Neural cell (in vitro differentiated cells): ENCODE measurements around the gene ELK4.

Experiments
- EP300 ChIP-seq: fragments of 450-650 bp; conservative IDR thresholded peaks from 2 replicates; pipeline ENCODE4 v1.6.1; 2014; ENCODE audit warnings: antibody characterized with exemption, mild to moderate bottlenecking, moderate library complexity; ENCODE audit not compliant: poor library complexity, severe bottlenecking
- EZH2 ChIP-seq: fragments of 200-600, 300-800 bp; shearing (Covaris generic), sonication (generic); IDR thresholded peaks from 2 replicates; pipeline ENCODE4 v1.6.1; 2014; ENCODE audit warnings: antibody characterized with exemption, low read length, borderline replicate concordance, mild to moderate bottlenecking; ENCODE audit not compliant: insufficient read depth, poor library complexity, severe bottlenecking
- MXI1 ChIP-seq: fragments of 450-650 bp; conservative IDR thresholded peaks from 2 replicates; pipeline ENCODE4 v1.6.1; 2014; ENCODE audit warnings: antibody characterized with exemption, mild to moderate bottlenecking; ENCODE audit not compliant: poor library complexity, severe bottlenecking
- RAD21 ChIP-seq: fragments of 450-650 bp; conservative IDR thresholded peaks from 2 replicates; pipeline ENCODE4 v1.6.1; 2014; ENCODE audit warnings: antibody characterized with exemption, mild to moderate bottlenecking, moderate library complexity
- SMC3 ChIP-seq: fragments of 450-650 bp; conservative IDR thresholded peaks from 2 replicates; pipeline ENCODE4 v1.6.1; 2014; ENCODE audit warnings: antibody characterized with exemption, mild to moderate bottlenecking, moderate library complexity; ENCODE audit not compliant: poor library complexity
- TAF1 ChIP-seq: IDR thresholded peaks from 2 replicates; pipeline ENCODE4 v1.6.1; 2012; ENCODE audit warnings: low read depth
- TF ChIP-seq, protein P1 (sequence below): fragments of 450-650 bp; IDR thresholded peaks from 2 replicates; pipeline ENCODE4 v1.5.1; 2014; ENCODE audit warnings: antibody characterized with exemption, mild to moderate bottlenecking, moderate library complexity; ENCODE audit not compliant: poor library complexity, severe bottlenecking

DNA sequence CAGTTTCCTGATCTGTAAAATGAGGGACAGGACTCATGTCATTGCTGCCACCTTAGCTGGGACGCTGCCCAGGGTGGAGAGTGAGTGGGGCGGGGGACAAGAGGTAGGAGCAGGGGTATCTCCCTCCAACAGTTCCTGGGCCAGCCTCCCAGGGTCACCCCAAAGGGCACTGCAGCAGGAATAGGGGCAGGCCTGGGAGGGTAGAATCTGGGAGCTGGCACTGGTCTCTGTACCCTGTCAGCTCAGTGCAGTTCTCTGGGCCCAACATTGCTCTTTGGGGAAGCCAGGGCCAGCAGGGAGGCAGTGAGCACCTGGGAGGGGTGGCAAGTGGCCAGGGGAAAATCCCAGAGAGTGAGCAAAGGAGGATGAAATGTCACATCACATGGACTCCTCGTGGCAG is 55.8 kb downstream of the ELK4 start:
- TF ChIP-seq EZH2 (no peak), EP300 (no peak), MXI1 (no peak), SMC3 (no peak), RAD21 (no peak), TAF1 (no peak)
- TF ChIP-seq, protein P1, sequence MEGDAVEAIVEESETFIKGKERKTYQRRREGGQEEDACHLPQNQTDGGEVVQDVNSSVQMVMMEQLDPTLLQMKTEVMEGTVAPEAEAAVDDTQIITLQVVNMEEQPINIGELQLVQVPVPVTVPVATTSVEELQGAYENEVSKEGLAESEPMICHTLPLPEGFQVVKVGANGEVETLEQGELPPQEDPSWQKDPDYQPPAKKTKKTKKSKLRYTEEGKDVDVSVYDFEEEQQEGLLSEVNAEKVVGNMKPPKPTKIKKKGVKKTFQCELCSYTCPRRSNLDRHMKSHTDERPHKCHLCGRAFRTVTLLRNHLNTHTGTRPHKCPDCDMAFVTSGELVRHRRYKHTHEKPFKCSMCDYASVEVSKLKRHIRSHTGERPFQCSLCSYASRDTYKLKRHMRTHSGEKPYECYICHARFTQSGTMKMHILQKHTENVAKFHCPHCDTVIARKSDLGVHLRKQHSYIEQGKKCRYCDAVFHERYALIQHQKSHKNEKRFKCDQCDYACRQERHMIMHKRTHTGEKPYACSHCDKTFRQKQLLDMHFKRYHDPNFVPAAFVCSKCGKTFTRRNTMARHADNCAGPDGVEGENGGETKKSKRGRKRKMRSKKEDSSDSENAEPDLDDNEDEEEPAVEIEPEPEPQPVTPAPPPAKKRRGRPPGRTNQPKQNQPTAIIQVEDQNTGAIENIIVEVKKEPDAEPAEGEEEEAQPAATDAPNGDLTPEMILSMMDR = no peak
